HG03103 (cell line): ENCODE results near the gene ALDOA.
"Not testable (repeated sequence)": the region's sequence is repeated elsewhere in the genome, so short reads cannot be mapped to it uniquely, and the experiment has no call there.

Experiments used
- ATAC-seq: cut with Tn5 transposase; IDR thresholded peaks from one replicate; pipeline ENCODE4 v1.9.1; 2021; ENCODE audit warnings: low read depth; ENCODE audit not compliant: unreplicated experiment

The ALDOA gene

GRCh38 chr16:30040221-30040620, 25.3 kb upstream of the ALDOA start:
- no peak for ATAC-seq

GRCh38 chr16:30040690-30041089, 24.9 kb upstream of the ALDOA start:
- ATAC-seq = not testable (repeated sequence)

GRCh38 chr16:30041841-30042240, 23.7 kb upstream of the ALDOA start:
- ATAC-seq = no peak

- ATAC-seq = no peak
These were observed 19.4 kb upstream of the ALDOA start for GRCh38 chr16:30046178-30046577.

GRCh38 chr16:30046588-30046987, 19.0 kb upstream of the ALDOA start:
- no peak for ATAC-seq

- ATAC-seq = no peak
These were observed 15.7 kb upstream of the ALDOA start for GRCh38 chr16:30049871-30050270.

GRCh38 chr16:30051518-30051917, 14.0 kb upstream of the ALDOA start:
- no peak for ATAC-seq

- no peak for ATAC-seq
These were observed 12.7 kb upstream of the ALDOA start for GRCh38 chr16:30052671-30053372.

GRCh38 chr16:30053376-30054015, 12.1 kb upstream of the ALDOA start:
- no peak for ATAC-seq

- ATAC-seq = no peak
These were observed 11.1 kb upstream of the ALDOA start for GRCh38 chr16:30054451-30054850.

GRCh38 chr16:30054959-30055553, 10.5 kb upstream of the ALDOA start:
- no peak for ATAC-seq

- no peak for ATAC-seq
These were observed 5.2 kb upstream of the ALDOA start for GRCh38 chr16:30060346-30060745.

- ATAC-seq = no peak
These were observed 4.6 kb upstream of the ALDOA start for GRCh38 chr16:30060836-30061554.

- ATAC-seq = no peak
These were observed 2.2 kb upstream of the ALDOA start for GRCh38 chr16:30063278-30063892.

- ATAC-seq = no peak
These were observed 1.4 kb upstream of the ALDOA start for GRCh38 chr16:30063893-30064728.

GRCh38 chr16:30064729-30065101, 845 bp upstream of the ALDOA start:
- ATAC-seq = no peak

- no peak for ATAC-seq
These were observed 592 bp downstream of the ALDOA start for GRCh38 chr16:30065943-30066760.

- no peak for ATAC-seq
These were observed 1.4 kb downstream of the ALDOA start for GRCh38 chr16:30066761-30067583.

GRCh38 chr16:30067584-30067916, 2.0 kb downstream of the ALDOA start:
- no peak for ATAC-seq
